Bronchial epithelial cell (primary cell): Measurements from ENCODE around the gene PPP2R5D. TPM values are rescaled to one million over a fixed set of nuclear protein-coding genes. Genes with fewer than 3 reads are reported as not detected.

Experiments
- DNase-seq: peaks from one replicate; pipeline ENCODE4 v3.0.0-alpha.2; 2010; ENCODE audit warnings: low read depth
- FAIRE-seq: peaks from 2 replicates; lab custom pipeline; 2011; peaks lifted over from hg19 to GRCh38; lab: Jason Lieb, UNC
- H3K27me3 ChIP-seq: 2 replicates; pipeline ENCODE4 v1.5.1; 2011; ENCODE audit warnings: low read length; ENCODE audit not compliant: control insufficient read depth, insufficient read depth
- H3K36me3 ChIP-seq: 2 replicates; pipeline ENCODE4 v1.5.1; 2011; ENCODE audit warnings: low read length; ENCODE audit not compliant: control insufficient read depth, insufficient read depth
- H3K4me3 ChIP-seq: 2 replicates; pipeline ENCODE4 v1.5.1; 2011; ENCODE audit warnings: mild to moderate bottlenecking, low read depth, low read length, control low read depth
- total RNA-seq: library from RNA; depleted of rRNA; stranded (reverse); fragments of >200 nt; gene quantifications from 2 replicates; pipeline ENCODE4 v1.2.1, GENCODE V29; 2014
- TF ChIP-seq, protein P1 (sequence below): IDR thresholded peaks from 2 replicates; pipeline ENCODE4 v1.5.1; 2011; ENCODE audit warnings: mild to moderate bottlenecking, moderate library complexity, low read length, control low read depth, inconsistent platforms; ENCODE audit not compliant: insufficient read depth, severe bottlenecking

PPP2R5D gene
- total RNA-seq, 1 donor from 2014 or later: 27.6 TPM

- H3K36me3 ChIP-seq: peaks cover 26% of the 10 kb centered on the region
- no peak for DNase-seq
- peak overlapping the region; percentile 61 for H3K4me3 ChIP-seq
- no peak for FAIRE-seq
- no peaks in the 10 kb centered on the region for H3K27me3 ChIP-seq
- TF ChIP-seq, protein P1, sequence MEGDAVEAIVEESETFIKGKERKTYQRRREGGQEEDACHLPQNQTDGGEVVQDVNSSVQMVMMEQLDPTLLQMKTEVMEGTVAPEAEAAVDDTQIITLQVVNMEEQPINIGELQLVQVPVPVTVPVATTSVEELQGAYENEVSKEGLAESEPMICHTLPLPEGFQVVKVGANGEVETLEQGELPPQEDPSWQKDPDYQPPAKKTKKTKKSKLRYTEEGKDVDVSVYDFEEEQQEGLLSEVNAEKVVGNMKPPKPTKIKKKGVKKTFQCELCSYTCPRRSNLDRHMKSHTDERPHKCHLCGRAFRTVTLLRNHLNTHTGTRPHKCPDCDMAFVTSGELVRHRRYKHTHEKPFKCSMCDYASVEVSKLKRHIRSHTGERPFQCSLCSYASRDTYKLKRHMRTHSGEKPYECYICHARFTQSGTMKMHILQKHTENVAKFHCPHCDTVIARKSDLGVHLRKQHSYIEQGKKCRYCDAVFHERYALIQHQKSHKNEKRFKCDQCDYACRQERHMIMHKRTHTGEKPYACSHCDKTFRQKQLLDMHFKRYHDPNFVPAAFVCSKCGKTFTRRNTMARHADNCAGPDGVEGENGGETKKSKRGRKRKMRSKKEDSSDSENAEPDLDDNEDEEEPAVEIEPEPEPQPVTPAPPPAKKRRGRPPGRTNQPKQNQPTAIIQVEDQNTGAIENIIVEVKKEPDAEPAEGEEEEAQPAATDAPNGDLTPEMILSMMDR: no peak
These were observed 68.6 kb downstream of the PPP2R5D start for GRCh38 chr6:43052842-43053544.

DNA sequence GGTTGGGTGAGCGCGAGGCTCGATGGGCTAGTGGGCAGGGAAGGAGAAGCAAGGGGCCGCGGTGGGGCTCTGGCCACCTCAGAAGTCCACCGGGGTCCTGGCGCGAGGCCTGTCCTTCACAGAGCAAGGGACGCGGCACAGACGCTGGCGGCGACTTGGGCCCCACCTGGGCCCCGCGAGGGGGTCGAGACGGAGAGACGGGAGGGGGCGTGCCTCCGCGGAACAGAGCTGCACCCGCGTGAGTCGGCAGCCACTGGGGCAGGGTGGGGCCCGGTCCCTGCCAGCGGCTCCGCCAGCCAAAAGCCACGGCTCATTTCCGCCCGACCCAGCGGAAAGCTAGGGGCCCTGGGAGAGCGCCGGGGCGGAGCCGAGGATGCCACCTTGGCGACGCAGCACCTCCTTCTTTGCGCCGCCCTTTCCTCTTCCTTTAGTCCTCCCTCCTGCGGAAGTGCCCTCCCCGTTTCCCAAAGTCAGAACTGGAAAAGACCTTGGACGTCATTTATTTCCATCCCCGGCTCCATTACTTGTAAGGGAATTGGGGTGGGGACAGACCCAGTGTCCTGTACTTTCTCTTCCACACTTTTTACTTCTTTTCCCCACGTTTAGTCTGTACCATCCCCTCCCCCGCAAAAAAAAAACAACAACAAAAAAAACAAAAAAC is 69.3 kb downstream of the PPP2R5D start, which contains the start of gene CUL7:
Gene CUL7 (minus strand): TSS at position 307 of the 661 bp plus-strand sequence. CDS start 1,063 bp downstream, outside the sequence.
- H3K4me3 ChIP-seq: peak within 1 kb of the TSS; percentile 61
- DNase-seq: peak; percentile 88
- peaks cover 23% of the 10 kb centered on the region for H3K36me3 ChIP-seq
- FAIRE-seq: no peak
- no peaks in the 10 kb centered on the region for H3K27me3 ChIP-seq
- TF ChIP-seq, protein P1: no peak

DNA sequence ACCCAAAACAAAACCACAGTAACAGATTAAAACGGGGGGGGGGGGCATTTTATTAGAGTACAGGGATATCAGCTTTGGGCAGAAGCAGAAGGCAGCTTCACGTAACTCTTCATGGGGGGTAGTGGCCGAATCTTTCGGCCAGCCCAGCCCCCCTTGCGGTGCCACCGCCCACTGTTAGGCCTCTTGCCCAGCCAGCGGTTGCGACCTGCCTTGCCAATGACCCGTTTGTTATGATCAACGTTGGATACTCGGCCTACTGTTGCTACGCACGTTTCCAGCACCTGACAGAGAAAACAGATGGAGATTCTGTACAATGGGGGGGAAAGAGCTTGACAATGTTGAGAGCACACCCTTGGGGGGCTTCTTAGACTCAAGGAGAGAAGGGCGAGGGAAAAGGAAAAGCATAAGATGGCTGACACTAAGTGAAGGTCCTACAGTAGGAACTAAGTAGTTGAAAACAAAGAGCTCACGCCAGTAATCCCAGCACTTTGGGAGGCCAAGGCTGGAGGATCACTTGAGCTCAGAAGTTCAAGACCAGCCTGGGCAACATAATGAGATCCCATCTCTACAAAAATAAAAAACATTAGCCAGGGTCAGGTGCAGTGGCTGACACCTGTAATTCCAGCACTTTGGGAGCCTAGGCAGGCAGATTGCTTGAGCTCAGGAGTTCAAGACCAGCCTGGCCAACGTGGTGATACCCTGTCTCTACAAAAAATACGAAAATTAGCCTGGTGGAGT is 70.0 kb downstream of the PPP2R5D start:
- FAIRE-seq: no peak
- Histone ChIP-seq H3K27me3 (no peaks in the 10 kb centered on the region), H3K36me3 (peaks cover 23% of the 10 kb centered on the region), H3K4me3 (no peak overlapping the region)
- TF ChIP-seq, protein P1: no peak
- DNase-seq: no peak

DNA sequence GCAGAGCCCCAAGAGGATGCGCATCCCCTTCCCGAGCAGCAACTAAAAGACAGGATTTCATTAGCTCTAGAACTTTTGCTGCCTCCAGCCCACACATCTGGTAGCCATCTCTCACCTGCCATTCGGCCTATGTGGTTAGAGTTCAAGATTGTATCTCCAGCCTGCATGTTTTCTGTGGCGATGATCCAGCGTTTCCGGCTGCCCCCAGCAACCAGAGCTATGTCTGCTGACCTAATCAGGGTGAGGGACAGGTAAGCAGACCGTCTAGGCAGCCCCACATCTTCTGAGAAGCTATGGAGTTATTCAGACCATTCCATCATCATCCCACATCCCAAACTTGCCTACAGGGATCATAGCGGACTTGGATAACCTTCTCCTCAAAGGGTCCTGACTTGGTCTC is 71.6 kb downstream of the PPP2R5D start:
- peaks cover 12% of the 10 kb centered on the region for H3K36me3 ChIP-seq
- H3K27me3 ChIP-seq: no peaks in the 10 kb centered on the region
- FAIRE-seq (no peak), DNase-seq (no peak)
- no peak overlapping the region for H3K4me3 ChIP-seq
- TF ChIP-seq, protein P1: no peak

GRCh38 chr6:43058531-43058930 is 74.2 kb downstream of the PPP2R5D start:
- Histone ChIP-seq H3K4me3 (peak overlapping the region; percentile 97), H3K36me3 (peaks cover 9% of the 10 kb centered on the region), H3K27me3 (no peaks in the 10 kb centered on the region)
- TF ChIP-seq, protein P1: no peak
- DNase-seq (no peak), FAIRE-seq (no peak)
